Umbilical cord (tissue), 2 donors: ENCODE results near the gene DNAH17. TPM values are rescaled to one million over a fixed set of nuclear protein-coding genes. Genes with fewer than 3 reads are reported as not detected.

ENCODE experiments used
- DNase-seq: peaks from one replicate; pipeline ENCODE4 v3.0.0-alpha.2; 2015; ENCODE audit warnings: low spot score
- total RNA-seq: library from RNA; depleted of rRNA; stranded (reverse); fragments of >200 nt; gene quantifications from one replicate; pipeline ENCODE4 v1.2.3, GENCODE V29; 2014; ENCODE audit warnings: low replicate concordance; ENCODE audit not compliant: insufficient read depth

DNAH17 gene
- total RNA-seq, 1 donor from 2014 or later: not detected

GRCh38 chr17:78458736-78459335, 118.4 kb downstream of the DNAH17 start:
- no peak for DNase-seq

GRCh38 chr17:78458091-78458490, 119.1 kb downstream of the DNAH17 start:
- no peak for DNase-seq

GRCh38 chr17:78454346-78454745, 122.8 kb downstream of the DNAH17 start:
- DNase-seq: no peak

- DNase-seq: no peak
Measured at GRCh38 chr17:78451753-78452152, 125.4 kb downstream of the DNAH17 start.

- DNase-seq: no peak
Measured at GRCh38 chr17:78450696-78451345, 126.4 kb downstream of the DNAH17 start.

GRCh38 chr17:78449983-78450595, 127.1 kb downstream of the DNAH17 start:
- DNase-seq: no peak

- DNase-seq: no peak
Measured at GRCh38 chr17:78448356-78448993, 128.7 kb downstream of the DNAH17 start.

DNA sequence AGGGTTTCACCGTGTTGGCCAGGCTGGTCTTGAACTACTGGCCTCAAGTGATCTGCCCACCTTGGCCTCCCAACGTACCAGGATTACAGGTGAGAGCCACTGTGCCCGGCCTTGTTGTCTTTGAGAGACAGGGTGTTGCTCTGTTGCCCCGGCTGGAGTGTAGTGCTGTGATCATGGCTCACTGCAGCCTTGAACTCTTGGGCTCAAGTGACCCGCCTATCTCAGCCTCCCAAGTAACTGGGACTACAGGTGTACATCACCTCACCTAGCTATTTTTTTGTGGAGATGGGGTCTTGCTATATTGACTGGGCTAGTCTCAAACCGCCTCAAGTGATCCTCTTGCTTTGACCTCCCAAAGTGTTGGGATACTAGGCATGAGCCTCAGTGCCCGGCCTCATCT, 130.4 kb downstream of the DNAH17 start:
- no peak for DNase-seq

DNA sequence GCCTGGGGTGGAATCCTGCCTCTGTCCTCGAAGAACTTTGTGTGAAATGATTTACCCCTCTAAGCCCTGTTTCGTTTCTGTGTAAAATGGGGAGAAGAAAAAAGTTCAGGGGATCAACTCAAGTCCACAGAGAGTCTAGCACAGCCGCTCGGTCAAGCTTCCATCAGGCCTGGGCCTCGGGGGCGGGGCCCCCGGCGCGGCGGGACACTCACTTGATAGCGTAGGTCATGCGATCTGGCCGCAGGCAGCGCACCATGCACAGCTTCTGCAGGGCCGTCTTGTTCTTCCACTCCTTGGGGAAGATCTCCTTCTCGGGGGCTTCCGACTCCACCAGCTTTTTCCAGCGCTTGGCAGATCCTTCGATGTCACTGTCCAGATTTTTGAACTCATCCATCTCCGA, 132.8 kb downstream of the DNAH17 start:
- DNase-seq: no peak

DNA sequence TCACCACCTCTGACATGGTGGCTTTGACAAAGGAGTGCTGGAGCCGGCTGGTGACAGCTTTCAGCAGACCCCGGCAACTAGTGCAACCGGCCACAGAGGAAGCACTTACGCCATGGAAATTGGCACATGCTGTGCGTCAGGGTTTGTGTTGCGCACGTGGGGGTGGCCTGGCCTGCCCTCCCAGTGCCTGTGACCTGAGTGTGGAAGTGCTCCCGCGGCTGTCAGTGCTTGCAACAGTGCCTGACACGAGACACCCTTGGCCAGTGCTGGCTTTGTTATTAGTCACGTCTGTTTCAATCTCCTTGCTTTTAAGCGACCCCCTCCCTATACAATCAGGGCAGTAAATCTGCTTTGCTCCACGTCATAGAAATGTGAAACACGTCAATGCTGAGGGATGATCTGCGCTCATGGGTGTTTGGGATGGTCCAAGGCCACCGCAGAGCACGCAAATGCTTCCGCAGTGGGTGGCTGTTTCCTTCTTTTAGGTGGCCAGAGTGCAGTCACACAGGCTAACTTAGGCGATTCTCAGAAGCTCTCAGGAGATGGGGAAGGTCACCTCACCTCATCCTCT, 134.5 kb downstream of the DNAH17 start:
- DNase-seq: no peak

GRCh38 chr17:78441271-78441971, 135.8 kb downstream of the DNAH17 start:
- no peak for DNase-seq

DNA sequence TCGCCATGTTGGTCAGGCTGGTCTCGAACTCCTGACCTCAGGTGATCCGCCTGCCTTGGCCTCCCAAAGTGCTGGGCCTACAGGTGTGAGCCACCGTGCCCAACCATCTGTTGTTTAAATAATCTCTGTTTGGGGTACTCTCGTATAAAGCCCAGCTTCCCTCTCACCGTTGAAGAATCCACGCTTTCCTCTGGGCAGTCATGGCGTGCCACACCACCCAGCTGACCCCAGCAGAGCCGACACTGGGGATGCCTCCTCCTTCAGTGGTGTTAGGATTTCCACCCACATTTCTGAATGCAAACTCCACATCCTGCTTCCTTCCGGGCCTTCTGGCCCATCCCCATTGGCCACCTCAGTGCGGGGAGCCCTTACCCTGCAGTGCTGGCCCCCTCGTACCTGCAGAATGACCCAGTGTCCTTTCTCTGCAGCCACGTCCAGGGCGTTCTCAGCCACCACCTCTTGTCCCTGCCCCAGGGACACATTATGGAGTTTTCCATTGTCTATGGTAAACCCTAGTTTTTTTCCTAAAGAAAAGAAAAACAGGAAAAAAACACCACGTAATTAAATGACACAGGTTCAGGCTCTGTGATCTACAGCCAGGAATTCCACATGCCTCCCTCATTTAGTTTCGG, 138.4 kb downstream of the DNAH17 start:
- DNase-seq: no peak

GRCh38 chr17:78438271-78438691, 138.9 kb downstream of the DNAH17 start:
- no peak for DNase-seq

DNA sequence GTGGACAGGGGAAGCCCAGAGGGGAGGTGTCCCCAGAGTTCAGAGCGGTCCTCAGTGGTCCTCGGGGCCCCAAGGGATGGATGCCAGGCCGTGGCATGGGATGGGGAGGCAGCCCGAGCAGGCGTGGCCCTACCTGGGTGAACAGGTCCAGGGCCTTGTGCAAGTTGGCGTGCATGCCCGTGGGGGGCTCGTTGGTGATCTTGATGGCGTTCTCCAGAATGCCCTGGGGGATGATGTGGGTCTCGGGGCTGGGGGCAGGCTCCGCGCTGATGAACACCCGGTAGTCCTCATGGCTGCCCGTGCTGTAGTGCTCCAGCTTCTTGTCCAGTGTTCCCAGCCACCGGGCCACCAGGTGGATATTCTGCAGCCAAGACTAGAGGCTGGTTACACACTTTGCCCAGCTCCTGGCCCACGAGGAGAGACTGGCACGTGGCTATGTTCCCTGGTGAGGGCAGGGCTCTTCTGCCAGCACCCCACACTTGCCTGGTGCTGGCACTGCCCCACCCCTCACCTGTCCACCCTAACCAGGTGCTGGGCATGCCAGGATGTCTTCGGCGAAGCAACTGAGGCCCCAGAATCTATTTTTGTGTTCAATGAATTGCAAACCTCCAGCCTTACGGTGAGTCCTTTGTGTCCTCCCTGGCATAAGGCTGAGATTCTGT, 139.6 kb downstream of the DNAH17 start:
- no peak for DNase-seq

- no peak for DNase-seq
Measured at GRCh38 chr17:78435330-78436005, 141.7 kb downstream of the DNAH17 start.

DNA sequence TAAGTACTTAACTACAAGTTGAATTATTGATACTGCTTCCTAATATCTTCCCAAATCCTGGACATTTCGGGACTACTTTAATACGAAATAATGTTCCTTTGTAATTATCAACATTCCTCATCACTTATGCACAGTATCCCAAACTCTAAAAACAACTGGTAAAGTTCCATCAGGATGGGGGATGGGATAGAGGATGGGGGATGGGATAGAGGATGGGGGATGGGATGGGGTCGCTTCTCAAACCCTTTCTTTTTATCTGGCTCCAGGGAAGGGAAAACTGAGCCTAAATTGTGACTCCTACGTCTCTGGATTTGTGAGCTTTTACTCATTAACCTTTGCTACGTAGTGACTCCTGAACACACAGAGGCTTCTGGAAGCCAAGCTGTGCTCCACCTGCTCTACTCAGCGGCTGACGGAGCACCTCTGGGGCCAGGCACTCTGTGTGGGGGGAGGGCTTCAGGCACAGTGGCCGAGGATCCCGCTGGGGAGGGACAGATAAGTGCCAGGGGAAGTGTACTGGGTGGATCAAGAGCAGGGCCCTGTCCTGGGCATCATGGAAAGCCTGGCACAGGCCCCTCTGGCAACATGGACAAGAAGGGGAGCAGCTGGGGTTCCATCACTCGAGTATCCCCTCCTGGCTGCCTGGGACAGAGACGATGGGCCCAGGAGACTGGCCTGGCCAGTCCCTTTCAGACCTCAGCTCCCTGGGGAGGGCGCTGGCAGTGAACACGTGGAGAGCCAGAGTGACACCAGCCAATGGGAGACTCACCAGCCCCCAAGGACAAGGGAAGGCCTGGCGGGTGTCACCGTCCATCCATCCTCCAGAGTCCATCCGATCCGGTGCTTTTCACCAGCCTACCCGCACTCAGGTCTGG, 142.5 kb downstream of the DNAH17 start:
- no peak for DNase-seq

DNA sequence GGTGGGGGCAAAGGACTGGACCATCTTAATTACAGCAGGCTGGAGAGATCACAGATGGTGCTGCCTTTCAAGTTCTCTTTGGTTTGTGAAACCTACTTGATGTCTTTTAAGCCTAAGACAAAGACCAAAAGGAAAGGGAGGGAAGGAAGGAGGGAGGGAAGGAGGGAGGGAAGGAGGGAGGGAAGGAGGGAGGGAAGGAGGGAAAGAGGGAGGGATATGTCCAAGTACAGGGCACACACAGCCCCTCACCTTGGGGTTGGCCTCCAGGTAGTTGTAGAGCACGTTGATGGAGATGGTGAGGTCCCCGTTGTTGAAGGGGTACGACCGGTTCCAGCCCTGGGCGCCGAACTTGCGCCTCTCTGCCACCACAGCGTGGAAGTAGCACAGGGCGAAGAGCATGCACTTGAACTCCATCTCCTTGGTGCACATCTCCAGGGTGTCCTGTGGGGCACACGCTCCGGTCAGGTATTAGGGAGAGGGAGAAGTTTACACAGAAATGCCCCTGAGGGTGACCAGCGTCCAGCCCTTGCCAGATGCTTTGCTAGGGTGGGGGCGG, 143.3 kb downstream of the DNAH17 start:
- no peak for DNase-seq

DNA sequence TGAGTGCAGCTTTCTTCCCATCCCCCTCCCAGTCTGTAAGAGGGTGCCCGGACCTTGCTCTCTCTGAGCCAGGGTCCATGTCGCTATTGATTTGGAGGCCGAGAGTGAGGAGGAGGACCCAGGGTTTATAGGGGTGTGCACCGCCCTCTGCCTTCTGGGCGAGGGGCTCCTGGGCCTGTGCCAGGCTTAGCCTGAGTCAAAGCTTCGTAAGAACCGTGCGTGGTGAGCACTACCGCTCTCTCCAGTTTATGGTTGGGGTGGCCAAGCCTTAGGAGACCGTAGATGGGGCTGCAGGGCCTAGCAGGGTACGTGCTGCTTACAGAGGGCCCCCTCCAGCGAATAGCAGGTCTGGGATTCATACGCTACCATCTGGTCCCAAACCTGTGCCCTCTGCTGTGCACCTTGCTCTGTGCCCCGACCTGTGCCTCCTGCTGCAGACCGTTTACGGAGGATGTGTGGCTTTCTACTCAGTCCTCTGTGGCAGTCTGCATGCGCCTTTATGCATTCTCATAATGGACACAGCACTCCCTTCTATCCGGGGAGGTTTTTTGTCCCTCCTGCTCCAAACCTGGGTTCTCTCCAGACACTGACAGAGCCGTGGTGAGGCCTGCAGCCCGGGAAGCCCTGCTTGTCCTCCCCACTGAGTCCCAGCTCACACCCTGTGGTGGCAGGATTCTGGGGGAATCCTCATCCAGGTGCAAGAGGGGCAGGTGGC, 144.0 kb downstream of the DNAH17 start:
- no peak for DNase-seq
